ENCODE results near the gene DCBLD2.

The DCBLD2 gene, protein sequence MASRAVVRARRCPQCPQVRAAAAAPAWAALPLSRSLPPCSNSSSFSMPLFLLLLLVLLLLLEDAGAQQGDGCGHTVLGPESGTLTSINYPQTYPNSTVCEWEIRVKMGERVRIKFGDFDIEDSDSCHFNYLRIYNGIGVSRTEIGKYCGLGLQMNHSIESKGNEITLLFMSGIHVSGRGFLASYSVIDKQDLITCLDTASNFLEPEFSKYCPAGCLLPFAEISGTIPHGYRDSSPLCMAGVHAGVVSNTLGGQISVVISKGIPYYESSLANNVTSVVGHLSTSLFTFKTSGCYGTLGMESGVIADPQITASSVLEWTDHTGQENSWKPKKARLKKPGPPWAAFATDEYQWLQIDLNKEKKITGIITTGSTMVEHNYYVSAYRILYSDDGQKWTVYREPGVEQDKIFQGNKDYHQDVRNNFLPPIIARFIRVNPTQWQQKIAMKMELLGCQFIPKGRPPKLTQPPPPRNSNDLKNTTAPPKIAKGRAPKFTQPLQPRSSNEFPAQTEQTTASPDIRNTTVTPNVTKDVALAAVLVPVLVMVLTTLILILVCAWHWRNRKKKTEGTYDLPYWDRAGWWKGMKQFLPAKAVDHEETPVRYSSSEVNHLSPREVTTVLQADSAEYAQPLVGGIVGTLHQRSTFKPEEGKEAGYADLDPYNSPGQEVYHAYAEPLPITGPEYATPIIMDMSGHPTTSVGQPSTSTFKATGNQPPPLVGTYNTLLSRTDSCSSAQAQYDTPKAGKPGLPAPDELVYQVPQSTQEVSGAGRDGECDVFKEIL

DNA sequence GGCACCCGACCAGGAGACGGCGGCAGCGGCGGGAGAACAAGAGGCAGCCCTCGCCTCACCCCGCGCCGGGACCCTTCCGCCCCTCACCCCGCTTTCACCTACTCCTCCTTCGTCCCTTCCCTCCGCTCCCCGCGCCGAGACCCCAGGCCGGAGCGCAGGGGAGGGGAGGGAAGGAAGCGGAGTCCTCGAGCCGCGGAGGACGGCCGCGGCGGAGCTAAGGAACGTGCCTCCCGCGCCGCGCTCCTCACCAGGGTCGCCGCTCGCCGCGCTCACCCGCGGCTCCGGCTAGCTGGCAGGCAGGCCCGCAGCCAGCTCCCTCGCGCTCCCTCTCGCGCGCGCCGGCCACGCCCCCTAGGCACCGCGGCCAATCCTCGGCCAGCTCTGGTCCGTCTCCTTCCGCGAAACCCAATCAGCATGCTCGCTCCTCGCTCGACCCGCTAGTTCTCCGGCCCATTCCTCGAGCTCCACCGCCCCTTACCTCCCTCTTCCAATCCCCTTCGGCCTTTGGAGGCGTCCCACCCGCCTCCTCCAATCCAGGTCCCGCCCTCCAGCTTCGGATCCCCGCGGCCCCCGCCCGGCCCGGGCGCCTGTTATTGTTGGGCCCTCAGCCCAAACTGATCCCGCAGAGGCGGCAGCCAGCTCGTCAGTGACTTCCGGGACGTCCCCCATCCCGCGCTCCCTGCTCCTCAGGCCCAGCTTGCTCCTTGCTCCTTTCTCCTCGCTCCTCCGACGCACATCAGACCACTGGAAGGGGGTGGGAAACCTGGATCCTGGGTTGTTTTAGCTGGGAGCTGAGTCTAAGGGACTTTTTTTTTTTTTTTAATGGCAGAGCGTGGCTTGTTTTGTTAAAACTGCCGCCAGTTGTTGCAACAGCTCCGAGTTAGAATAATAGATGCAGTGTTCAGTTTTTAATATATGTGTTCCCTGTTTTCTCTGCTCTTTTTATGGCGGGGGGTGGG lies at the start of gene DCBLD2:
TSS of gene DCBLD2 (minus strand) at position 304 of the 959 bp plus-strand sequence. CDS start 369 bp downstream, outside the sequence.
- peak; percentile 87 to 93 (median 88) for DNase-seq (ENCODE audit: low read depth in 3 of 3)

DNA sequence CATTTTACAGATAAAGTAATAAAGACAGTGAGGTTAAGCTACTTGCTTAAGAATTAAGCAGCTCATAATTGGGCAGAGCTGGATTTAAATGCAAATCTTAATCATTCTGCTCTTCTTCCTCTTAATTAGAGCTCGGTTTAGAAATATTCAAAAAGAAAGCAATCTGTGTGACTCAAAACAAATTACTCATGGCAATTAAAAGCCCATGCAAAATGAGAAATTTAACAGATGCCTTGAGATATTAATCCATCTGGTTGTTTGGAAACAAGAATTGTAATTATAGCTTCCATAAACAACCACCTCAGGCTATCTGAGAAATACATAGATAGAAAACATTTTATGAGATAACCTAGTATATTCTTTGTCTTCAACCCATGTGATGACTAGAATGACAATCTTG lies 44.2 kb upstream of the DCBLD2 start:
- no peak for DNase-seq (ENCODE audit: low read depth in 3 of 3)

DNA sequence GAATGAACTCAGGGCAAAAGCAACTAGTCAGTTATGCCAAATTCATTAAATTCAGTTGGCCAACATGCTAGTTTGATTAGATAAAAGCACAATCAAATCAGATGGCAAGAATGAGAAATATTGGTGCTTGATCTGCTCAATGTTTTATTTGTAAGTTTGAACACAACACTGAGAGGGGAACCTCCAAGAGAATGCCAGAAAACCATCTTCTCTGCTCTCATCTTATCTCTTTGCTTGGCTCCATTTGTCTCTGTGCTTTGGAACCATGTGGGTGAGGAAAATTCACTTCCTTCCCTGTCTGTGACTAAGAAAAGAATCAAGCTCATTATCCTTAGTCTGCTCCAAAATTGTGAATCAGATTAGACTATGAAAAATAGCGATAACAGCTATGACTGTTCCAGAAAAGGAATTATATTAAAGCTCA lies 43.6 kb upstream of the DCBLD2 start:
- DNase-seq (ENCODE audit: low read depth in 3 of 3), result no peak

DNA sequence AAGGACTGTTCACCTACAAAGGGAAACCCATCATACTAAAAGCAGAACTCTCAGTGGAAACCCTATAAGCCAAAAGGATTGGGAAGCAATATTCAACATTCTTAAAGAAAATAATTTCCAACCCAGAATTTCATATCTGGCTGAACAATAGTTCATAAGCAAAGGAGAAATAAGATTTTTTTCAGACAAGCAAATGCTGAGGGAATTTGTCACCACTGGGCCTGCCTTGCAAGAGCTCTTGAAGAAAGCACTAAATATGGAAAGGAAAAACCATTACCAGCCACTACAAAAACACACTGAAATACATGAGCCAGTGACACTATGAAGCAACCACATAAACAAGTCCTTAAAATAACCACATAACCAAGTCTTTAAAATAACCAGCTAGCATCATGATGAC lies 28.9 kb upstream of the DCBLD2 start:
- DNase-seq (ENCODE audit: low read depth in 3 of 3), result no peak

DNA sequence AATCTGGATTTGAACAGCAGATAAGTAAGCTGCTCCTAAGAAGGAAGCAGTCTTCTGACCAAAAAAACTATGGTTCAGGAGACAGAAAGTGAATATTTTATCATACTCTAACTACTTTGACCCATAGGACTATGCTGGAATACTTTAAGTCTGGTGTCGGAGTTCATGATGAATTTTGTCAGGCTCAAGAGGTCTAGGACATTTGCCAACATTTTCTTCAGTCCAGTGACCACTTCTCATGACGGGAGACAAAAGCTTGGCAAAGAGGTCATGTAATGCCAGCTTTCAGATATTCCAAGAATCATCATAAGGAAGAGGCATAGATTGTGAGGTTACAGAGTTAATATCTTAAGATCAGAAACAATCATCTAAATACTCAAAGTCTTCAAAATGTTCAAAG lies 20.5 kb upstream of the DCBLD2 start:
- DNase-seq (ENCODE audit: low read depth in 3 of 3), result no peak

DNA sequence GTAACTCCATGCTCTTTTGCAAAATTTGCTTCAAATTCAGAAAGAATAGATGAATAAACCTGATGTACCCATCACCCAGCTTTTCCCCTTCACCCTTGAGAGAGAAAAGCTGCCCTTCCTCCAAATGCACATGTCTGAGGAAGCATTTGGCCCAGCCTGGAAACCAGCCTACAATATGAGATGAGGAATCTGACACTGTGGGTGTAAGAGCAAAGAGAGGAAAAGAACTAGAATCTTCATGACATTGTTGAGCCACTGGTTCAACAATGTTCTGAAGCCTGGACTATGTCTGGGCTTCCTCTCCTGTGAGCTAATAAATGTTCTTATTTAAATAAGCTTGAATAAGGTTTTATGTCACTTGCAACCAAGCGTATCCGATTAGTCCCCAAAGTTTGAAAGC lies 18.7 kb upstream of the DCBLD2 start:
- no peak for DNase-seq (ENCODE audit: low read depth in 3 of 3)

DNA sequence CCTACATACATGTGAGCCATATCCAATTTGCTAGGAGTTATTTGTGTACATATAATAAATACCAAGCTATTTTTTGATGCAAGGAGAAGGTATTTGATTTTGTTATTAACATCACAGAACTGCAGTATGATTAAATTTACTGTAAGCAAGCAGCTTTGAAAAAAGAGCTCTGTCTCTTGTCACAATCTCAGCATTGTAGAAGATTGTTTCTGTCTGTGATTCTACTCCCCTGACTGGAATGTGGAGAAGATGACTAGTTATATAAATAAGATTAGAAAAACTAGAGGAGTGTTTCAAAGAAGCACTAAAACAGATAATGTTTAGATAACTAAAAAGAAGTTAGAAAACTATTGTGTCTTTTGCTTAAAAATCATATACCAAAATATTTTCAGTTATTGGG lies 17.1 kb upstream of the DCBLD2 start:
- DNase-seq (ENCODE audit: low read depth in 3 of 3), result no peak

DNA sequence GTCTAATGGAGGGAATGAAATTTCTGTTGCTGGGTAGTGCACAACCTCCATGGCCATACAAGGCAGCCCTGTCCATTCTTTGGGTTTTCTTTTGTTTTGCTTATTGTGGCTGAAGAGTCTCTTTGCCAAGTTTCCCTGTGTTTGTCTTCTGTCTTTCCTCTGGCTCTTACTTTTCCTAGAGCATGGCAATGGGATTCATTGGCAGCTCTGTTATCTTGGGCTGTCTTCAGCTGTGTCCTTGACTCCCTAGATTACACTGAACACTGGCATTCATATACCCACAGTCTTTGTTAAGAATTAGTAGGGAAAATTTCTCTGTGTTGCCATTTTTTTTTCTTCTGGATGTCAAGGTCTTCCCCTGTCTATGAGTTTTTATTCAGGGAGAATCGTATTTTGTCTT lies 16.1 kb upstream of the DCBLD2 start:
- no peak for DNase-seq (ENCODE audit: low read depth in 3 of 3)

DNA sequence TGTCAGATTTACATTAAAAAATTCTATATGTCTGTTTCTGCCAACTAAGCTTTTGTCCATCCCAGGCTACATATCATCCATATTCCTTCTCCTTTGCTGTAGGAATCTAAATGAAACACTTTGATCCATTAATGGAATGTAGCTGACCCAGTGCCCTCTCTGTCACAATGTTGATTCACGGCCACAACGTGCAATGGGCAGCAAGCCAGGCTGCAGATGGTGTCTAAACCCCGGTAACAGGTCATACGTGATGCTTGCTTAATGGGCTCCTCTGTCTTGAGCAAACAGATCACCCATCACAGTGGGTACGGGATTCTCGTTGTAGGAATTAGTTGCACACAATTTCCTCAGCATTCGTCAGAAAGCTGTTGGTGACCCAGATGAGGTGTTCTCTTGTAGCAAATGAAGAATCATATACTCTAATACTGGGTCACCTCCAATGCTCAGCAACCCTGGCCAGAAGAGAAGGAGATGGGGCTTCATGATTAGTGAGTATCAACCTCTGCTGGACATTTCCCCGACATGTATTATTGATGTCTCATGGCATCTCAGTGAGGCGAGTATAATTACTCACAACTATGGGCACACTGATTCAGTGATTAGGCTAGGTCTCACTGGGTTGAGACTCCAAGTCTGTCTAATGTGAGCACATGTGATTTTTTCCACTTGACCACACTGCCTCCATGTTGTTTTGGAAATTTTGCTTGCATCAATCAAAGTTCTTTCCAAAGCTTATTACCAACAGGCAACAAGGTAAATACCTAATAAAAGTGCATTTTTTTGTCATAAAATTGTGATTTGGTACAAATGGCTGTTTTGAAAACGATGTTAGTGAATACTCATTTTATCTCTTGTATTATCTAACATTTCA lies 12.9 kb upstream of the DCBLD2 start:
- DNase-seq (ENCODE audit: low read depth in 3 of 3), result no peak

DNA sequence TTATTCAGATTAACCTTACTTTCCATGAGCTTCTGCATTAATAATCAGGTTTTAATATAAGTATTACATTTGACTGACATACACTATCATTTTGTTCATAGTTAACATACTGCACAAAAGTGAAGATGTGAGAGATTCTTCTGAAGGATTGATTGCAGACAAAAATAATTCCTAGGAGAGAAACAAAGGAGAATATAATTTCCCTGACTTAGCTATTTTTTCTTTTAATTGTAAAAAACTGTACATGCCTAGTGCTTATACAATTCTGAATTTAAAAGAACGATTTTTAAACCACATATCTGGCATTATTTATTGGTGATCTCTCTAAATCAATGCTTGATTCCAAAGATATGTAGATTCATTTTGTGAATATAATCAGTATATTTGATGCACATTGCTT lies 11.0 kb upstream of the DCBLD2 start:
- DNase-seq (ENCODE audit: low read depth in 3 of 3), result no peak

DNA sequence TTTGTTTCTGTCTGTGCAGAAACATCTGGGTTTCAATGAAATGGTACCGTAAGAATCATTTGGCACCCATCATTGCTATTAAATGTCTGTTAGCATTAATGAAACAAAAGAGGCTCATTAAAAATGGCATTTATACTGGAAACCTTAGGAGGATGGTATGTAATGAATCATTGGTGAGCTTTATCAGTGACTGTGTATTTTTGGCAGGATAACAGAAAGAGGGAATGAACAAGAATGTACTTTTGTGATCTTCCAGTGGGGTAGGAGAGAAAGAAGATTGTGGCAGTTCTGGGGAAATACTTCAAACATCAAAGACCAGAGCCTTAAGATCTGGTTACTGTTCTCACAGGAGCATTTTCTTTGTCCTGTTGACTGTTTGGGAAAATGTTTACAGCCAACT lies 4.7 kb upstream of the DCBLD2 start:
- DNase-seq (ENCODE audit: low read depth in 3 of 3), result no peak

DNA sequence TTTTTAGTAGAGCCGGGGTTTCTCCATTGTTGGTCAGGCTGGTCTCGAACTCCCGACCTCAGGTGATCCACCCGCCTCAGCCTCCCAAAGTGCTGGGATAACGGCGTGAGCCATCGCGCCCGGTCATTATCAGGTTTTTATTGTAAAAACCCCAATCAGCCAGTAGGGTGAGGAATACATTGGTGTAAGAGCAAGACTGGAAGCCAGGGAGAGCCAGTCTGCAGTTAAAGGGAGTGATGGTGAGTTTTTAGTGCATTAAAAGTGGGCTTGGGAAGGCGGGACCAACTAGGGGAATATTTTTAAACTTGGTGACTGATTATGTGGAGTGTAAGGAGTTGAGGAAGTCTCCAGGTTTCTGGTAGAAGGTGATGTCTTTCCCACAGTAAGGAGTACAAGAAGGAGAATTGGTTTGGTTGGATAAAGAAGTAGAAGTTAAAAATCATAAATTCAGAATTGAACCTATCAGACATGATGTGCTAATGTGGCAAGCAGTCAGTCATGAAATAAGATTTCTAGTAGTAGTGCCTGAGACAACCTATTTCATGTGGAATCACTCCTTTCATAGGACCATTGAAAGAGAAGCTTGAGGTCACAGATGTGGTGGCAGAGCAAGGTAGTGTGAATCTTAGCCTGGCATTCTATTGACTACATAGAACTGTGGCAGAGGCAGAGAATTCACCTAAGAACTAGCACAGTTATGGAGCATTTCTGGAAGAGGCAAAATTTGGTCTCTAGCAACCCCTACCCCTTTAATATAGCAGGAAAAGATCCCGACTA lies 2.4 kb upstream of the DCBLD2 start:
- no peak for DNase-seq (ENCODE audit: low read depth in 3 of 3)

DNA sequence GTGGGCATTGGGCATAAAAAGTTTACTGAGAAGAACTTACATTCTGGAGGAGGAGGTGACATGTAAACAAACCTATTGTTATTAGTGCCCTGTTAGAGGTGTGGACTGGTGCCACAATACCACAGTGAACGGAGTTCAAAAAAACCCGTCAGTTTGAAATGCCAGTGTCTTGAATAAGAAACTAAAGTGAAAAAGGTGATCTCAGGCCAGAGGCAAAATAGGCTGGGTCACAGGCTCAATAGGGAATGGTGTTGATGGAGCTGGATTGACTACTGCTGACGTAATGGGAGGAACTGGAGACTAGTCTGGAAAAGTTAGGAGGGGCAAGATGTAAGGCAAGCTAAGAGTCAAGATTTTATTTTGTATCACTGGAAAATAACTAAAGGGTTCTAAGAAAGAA lies 1.6 kb upstream of the DCBLD2 start:
- DNase-seq (ENCODE audit: low read depth in 3 of 3), result no peak

DNA sequence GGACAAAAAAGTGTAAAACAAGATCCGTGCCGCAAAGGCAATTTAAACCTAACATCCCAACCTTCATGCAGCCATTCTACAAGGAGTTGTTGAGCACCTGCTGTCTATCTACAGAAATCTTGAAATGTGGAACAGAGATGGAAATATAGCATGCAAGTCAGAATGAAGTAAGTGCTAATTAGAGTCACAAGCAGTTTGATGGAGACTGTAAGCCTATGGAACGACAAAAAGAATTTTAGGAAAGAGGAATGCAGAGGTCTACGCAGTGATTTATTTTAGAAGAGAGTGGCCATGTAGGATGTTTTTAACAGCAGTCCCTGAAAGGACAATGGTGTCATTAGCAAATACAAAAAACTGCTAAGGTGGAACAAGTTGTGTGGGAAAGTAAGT lies 851 bp upstream of the DCBLD2 start:
- DNase-seq (ENCODE audit: low read depth in 3 of 3), result no peak

DNA sequence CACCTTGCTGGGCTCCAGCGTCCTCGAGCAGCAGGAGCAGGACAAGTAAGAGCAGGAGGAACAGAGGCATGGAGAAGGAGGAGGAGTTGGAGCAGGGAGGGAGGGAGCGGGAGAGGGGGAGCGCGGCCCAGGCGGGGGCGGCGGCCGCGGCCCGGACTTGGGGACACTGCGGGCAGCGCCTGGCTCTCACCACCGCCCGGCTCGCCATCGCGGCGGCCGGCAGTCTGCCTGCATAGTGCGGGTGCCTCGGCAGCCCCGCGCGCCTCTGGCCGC lies 440 bp downstream of the DCBLD2 start:
- DNase-seq (ENCODE audit: low read depth in 3 of 3), result peak in 1 of 3 experiments; percentile 6

DNA sequence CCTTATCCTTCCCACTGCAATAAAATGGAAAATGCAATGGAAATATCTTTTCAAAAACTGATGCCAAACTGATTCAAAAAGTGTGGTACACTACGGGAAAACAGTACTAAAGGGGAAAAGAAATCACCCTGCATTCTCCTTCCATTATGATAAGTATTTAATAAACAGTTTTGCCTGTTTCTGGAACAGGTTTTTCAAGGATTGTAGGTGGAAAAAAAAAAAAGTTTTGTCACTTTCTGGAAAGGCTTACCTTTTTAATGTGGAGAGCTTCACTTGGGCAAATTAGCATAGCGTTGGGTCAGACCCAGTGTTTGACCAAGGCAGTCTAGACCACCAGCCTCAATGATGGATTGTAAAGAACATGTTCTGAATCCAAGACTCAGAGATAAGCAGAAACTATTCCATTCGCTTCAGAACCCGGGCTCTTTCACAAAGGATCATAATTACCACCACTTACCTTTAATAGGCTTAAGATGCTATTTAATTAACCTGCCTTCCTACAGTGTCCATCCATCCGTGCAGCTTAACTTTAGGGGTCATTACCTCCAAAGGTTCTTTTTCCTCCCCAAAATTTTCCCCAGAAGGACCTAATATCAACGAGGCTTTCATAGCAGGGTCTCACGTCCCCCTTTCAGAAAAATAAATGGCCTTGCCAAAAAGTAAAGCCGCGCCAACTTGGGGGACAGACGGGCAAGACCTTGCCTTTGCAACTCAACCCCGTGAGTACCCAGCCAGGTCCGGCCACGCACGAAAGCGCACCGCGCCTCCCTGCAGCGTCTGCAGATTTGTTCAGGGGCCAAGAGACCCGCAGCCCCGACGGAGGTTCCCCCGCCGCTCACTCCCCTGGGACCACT lies 1.0 kb downstream of the DCBLD2 start:
- DNase-seq (ENCODE audit: low read depth in 3 of 3), result no peak

DNA sequence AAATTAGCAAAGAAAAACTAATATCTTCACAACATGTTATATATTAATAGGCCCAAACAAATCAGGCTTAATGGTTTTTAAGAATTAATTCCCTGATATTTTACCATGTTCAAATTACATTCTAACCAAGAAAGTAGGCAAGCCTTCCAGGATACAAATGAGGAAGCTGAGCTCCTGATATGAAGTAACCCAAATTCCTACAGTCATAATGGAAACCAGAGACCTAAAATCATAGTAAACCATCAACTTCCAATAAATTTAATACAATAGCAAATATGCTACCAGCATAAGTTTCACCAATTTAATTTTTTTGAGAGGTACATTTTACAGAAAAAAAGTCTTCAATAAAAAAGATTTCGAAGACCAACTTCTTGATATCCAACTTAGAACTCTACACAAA lies 3.8 kb downstream of the DCBLD2 start:
- DNase-seq (ENCODE audit: low read depth in 3 of 3), result no peak

DNA sequence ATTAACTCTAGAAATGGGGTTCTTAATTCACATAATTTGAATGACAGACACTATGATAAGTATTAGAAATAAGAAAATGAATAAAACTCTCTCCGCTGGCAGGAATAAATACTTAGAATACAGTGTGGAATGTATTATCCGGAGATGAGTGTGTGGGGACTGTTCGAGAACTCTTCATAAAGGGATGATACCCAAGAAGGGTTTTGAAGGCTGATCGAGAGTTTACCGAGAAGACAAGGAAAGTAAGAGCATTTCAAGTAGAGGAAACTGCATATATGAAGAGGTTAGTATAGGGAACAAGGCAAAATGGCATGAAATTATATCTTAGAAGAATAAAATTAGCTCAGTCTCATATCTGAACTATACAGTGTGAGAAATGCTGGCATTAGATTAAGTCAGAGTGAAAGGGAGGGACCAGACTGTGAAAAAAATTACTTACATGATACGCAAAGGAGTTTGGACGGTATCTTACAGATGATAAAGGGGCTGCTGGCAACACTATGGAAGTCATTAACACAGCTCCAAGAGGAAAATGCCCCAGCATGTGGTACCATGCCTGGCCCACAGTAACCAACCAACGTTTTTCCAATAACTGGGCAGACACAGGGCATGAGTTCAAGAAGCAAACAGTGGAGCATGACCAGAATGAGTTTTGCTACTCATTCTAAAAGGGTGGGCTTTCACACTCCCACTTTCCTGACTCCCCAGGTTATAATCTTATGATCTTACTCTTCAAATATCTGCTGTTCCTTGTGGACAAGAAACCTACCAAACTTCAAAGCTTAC lies 6.5 kb downstream of the DCBLD2 start:
- DNase-seq (ENCODE audit: low read depth in 3 of 3), result no peak

DNA sequence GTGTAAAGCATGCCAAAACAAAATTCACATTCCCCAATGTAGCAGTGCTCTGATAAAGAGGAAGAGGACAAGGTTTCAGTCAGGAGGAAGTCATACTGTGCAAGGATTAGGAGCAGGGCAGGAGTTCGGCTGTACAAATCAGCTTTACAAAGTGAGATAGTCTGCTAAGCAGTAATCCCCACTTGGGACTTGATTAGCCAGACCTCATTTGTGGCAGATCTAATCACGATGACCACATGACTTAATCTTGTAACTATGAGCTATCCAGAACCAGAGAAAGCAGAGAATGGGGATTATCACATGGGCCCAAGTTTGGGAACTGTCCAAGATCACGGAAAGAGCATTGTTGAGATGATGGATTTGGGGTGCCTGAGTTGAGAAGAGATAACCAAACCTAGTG lies 7.8 kb downstream of the DCBLD2 start:
- no peak for DNase-seq (ENCODE audit: low read depth in 3 of 3)

Measured in stimulated activated CD4-positive, alpha-beta T cell treated with anti-CD3 and anti-CD28 coated beads, TNF-alpha, amount 100 ng/mL, for 24 hours (primary cell).